Mesenchymal stem cell (in vitro differentiated cells and primary cell): ENCODE measurements around the gene EFS.

ENCODE experiments used
- DNase-seq: peaks from one replicate; pipeline ENCODE4 v3.0.0-alpha.2; 2013
- H2AFZ ChIP-seq: one replicate; pipeline ENCODE4 v1.6.1; 2013; ENCODE audit warnings: low read depth, mild to moderate bottlenecking, control low read depth, inconsistent platforms, low read length, moderate library complexity
- H2AK5ac ChIP-seq: 2 replicates; pipeline ENCODE4 v1.6.1; 2013; ENCODE audit warnings: low read length, moderate library complexity, mild to moderate bottlenecking, inconsistent platforms; ENCODE audit not compliant: severe bottlenecking
- H2BK120ac ChIP-seq: one replicate; pipeline ENCODE4 v1.6.1; 2013; ENCODE audit warnings: low read depth, mild to moderate bottlenecking, inconsistent platforms, low read length, moderate library complexity
- H2BK12ac ChIP-seq, 2 experiments: one replicate each; pipeline ENCODE4 v1.6.1; 2013; ENCODE audit warnings: inconsistent platforms in 2 of 2, low read length in 2 of 2, mild to moderate bottlenecking in 2 of 2, moderate library complexity in 2 of 2, control low read depth in 1 of 2
- H2BK15ac ChIP-seq: one replicate; pipeline ENCODE4 v1.6.1; 2013; ENCODE audit warnings: mild to moderate bottlenecking, low read depth, inconsistent platforms; ENCODE audit not compliant: poor library complexity, severe bottlenecking
- H2BK5ac ChIP-seq: 2 replicates; pipeline ENCODE4 v1.6.1; 2013; ENCODE audit warnings: low read depth, mild to moderate bottlenecking, low read length, control low read depth, inconsistent platforms; ENCODE audit not compliant: poor library complexity, severe bottlenecking
- H3K14ac ChIP-seq, 2 experiments: one replicate each; pipeline ENCODE4 v1.6.1; 2013; ENCODE audit warnings: inconsistent platforms in 2 of 2, low read length in 2 of 2, control low read depth in 1 of 2, mild to moderate bottlenecking in 1 of 2, moderate library complexity in 1 of 2
- H3K18ac ChIP-seq, 2 experiments: one replicate each; pipeline ENCODE4 v1.6.1; 2013; ENCODE audit warnings: inconsistent platforms in 2 of 2, low read length in 2 of 2, control low read depth in 1 of 2, low read depth in 1 of 2, mild to moderate bottlenecking in 1 of 2
- H3K23ac ChIP-seq, 2 experiments: one replicate each; pipeline ENCODE4 v1.6.1; 2013; ENCODE audit warnings: inconsistent platforms in 2 of 2, low read length in 2 of 2, mild to moderate bottlenecking in 2 of 2, moderate library complexity in 2 of 2, control low read depth in 1 of 2
- H3K27ac ChIP-seq: 2 replicates; pipeline ENCODE4 v1.5.1; 2013; ENCODE audit warnings: mild to moderate bottlenecking, moderate library complexity, low read length, control low read depth, inconsistent platforms; ENCODE audit not compliant: poor library complexity, severe bottlenecking
- H3K27me3 ChIP-seq, 2 experiments: 2 replicates each; pipeline versions ENCODE4 v1.6.1 to v1.7.0; 2013; ENCODE audit warnings: low read length in 2 of 2, mild to moderate bottlenecking in 2 of 2, moderate library complexity in 2 of 2, control low read depth in 1 of 2, inconsistent platforms in 1 of 2; ENCODE audit not compliant: control insufficient read depth in 1 of 2, insufficient read depth in 1 of 2
- H3K36me3 ChIP-seq, 2 experiments: 2 replicates each; pipeline versions ENCODE4 v1.6.1 to v1.7.0; 2013; ENCODE audit warnings: low read length in 2 of 2, control low read depth in 1 of 2, inconsistent platforms in 1 of 2, low read depth in 1 of 2, mild to moderate bottlenecking in 1 of 2; ENCODE audit not compliant: insufficient read depth in 2 of 2, control insufficient read depth in 1 of 2
- H3K4ac ChIP-seq, 2 experiments: one replicate each; pipeline ENCODE4 v1.6.1; 2013; ENCODE audit warnings: inconsistent platforms in 2 of 2, low read length in 2 of 2, mild to moderate bottlenecking in 2 of 2, moderate library complexity in 2 of 2, control low read depth in 1 of 2, low read depth in 1 of 2
- H3K4me1 ChIP-seq: 2 replicates; pipeline ENCODE4 v1.6.1; 2013; ENCODE audit warnings: low read depth, low read length, control low read depth; ENCODE audit not compliant: control insufficient read depth, insufficient read depth
- H3K4me2 ChIP-seq: 2 replicates; pipeline ENCODE4 v1.6.1; 2013; ENCODE audit warnings: low read length, mild to moderate bottlenecking, inconsistent platforms; ENCODE audit not compliant: poor library complexity, severe bottlenecking
- H3K4me3 ChIP-seq, 2 experiments: 2 replicates each; pipeline versions ENCODE4 v1.5.1 to v1.7.0; 2013; ENCODE audit warnings: low read length in 2 of 2, mild to moderate bottlenecking in 2 of 2, control low read depth in 1 of 2, low read depth in 1 of 2; ENCODE audit not compliant: insufficient read depth in 1 of 2
- H3K79me1 ChIP-seq: replicated peaks from 2 replicates; pipeline ENCODE4 v1.6.1; 2013; ENCODE audit warnings: mild to moderate bottlenecking, control low read depth, low read length, inconsistent platforms; ENCODE audit not compliant: poor library complexity, severe bottlenecking
- H3K9ac ChIP-seq: 2 replicates; pipeline ENCODE4 v1.7.0; 2013; ENCODE audit warnings: mild to moderate bottlenecking, low read length, moderate library complexity
- H3K9me3 ChIP-seq: 2 replicates; pipeline ENCODE4 v1.7.0; 2013; ENCODE audit warnings: mild to moderate bottlenecking, low read length; ENCODE audit not compliant: control insufficient read depth
- H4K8ac ChIP-seq: one replicate; pipeline ENCODE4 v1.6.1; 2013; ENCODE audit warnings: inconsistent platforms, mild to moderate bottlenecking, low read length, moderate library complexity
- H4K91ac ChIP-seq: one replicate; pipeline ENCODE4 v1.6.1; 2013; ENCODE audit warnings: mild to moderate bottlenecking, low read length, inconsistent platforms
- WGBS: methylation state at CpG from one replicate; pipeline ENCODE4 v1.1.7; 2013; ENCODE audit warnings: mixed read lengths; 5-methylcytosine and 5-hydroxymethylcytosine counted together

The EFS gene

DNA sequence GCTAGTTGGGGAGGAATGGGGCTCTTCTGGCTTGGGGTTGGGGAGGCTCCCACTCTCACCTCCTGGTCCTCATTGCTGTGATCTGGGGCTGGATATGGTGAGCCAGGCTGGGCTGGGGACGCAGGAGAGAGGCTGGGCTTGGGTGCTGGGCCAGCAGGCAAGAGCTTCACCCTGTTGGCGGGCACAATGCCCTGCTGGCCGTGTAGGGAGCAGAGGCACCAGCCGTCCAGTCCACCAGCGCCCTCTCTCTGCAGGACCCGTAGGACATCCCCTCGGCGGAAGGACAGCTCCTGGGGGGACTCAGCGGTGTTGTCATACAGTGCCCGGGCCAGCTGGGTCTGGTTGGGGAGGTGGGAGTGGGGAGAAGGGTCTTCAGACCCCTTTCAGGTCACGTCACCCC lies 4.5 kb downstream of the EFS start:
- Histone ChIP-seq H2BK12ac (no peak overlapping the region), H3K9me3 (no peaks in the 10 kb centered on the region), H3K23ac (peak overlapping the region in 1 of 2 experiments; percentile 54), H2AK5ac (no peak overlapping the region), H4K91ac (no peak overlapping the region), H2BK120ac (no peak overlapping the region), H3K4me3 (no peak overlapping the region), H3K18ac (no peak overlapping the region), H3K36me3 (peaks cover 12 to 37% of the 10 kb centered on the region in 2 experiments), H3K4me1 (peaks cover 14% of the 10 kb centered on the region), H3K4me2 (no peak overlapping the region), H3K9ac (peak overlapping the region; percentile 84), H3K4ac (no peak overlapping the region), H2AFZ (no peak overlapping the region), H2BK5ac (no peak overlapping the region), H3K27ac (no peak overlapping the region), H3K27me3 (peaks cover 0 to 15% of the 10 kb centered on the region in 2 experiments), H4K8ac (no peak overlapping the region), H2BK15ac (no peak overlapping the region), H3K14ac (no peak overlapping the region), H3K79me1 (peaks cover 30% of the 10 kb centered on the region)
- WGBS, result 81% methylated on average over 11 of the region's 11 CpGs
- DNase-seq, result no peak

DNA sequence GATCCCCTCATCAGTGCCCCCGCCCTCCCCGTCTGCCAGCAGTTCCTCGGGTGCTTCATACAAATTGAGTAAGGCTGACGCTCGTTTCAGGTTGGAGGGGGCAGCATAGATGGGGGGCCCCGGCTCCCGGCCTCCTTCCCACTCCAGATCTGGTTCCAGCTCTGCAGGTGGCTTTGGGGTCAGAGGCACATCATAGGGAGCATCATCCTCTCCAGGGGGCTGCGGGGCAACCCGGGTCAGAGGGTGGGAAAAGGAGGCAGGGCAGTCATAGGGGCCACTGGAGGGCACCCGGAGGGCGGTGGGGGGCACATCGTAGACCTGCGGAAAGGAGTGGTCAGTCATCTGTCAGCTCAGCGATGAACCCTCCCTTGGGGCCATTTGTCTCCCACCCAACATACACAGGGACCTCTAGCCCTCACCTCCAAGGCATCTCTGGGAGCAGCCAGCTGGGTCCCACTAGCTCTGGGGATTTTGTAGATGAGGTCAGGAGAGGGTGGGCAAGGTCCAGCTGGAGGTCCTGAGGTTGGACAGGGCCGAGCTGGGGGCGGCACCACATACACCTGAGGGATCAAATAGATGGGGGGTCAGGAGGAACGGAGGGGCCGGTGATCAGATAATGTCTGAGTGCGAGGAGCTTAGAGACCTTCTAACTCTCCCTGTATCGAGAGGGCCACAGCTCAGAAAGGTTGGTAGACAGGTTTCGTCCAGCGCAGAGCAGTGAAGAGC lies 5.1 kb downstream of the EFS start:
- Histone ChIP-seq H3K27me3 (peaks cover 0 to 12% of the 10 kb centered on the region in 2 experiments), H3K14ac (no peak overlapping the region), H3K4me2 (no peak overlapping the region), H2AFZ (no peak overlapping the region), H3K18ac (no peak overlapping the region), H2BK120ac (no peak overlapping the region), H2AK5ac (no peak overlapping the region), H4K91ac (no peak overlapping the region), H3K23ac (no peak overlapping the region), H3K36me3 (peaks cover 12 to 37% of the 10 kb centered on the region in 2 experiments), H3K9me3 (no peaks in the 10 kb centered on the region), H3K4ac (no peak overlapping the region), H3K4me1 (peaks cover 12% of the 10 kb centered on the region), H3K4me3 (no peak overlapping the region), H2BK15ac (no peak overlapping the region), H3K9ac (no peak overlapping the region), H3K79me1 (peaks cover 29% of the 10 kb centered on the region), H2BK5ac (no peak overlapping the region), H3K27ac (no peak overlapping the region), H4K8ac (no peak overlapping the region), H2BK12ac (no peak overlapping the region)
- WGBS, result 95% methylated on average over 18 of the region's 22 CpGs
- DNase-seq, result no peak

DNA sequence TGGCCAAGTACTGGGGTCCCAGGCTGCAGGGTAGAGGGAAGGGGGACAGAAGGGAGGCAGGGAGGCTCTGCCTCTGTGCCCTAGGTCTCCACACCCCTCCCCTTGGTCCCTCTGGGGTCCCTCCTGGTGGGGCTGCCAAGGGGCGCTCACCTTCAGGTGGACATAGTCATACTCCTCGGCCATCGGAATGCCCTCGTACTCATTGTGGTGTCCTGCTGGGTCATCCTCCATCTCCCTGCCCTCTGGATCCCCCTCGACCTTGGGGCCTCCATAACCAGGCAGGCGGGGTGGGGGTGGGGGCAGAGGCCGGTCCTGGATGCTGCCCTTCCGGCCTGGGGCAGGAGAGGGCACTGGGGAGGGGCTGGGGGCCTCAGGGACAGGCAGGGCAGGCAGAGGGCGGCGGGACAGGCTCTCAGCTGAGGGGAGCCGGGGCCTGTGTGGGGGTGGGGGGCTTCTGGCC lies 5.8 kb downstream of the EFS start:
- H4K91ac ChIP-seq, result no peak overlapping the region
- H2BK120ac ChIP-seq, result no peak overlapping the region
- peaks cover 12 to 37% of the 10 kb centered on the region in 2 experiments for H3K36me3 ChIP-seq
- no peak overlapping the region for H3K4ac ChIP-seq
- no peak overlapping the region for H2BK5ac ChIP-seq
- no peak overlapping the region for H2BK12ac ChIP-seq
- no peak overlapping the region for H3K27ac ChIP-seq
- H2BK15ac ChIP-seq, result no peak overlapping the region
- H3K27me3 ChIP-seq, result peaks cover 0 to 5% of the 10 kb centered on the region in 2 experiments
- H3K14ac ChIP-seq, result no peak overlapping the region
- DNase-seq, result no peak
- WGBS, result 81% methylated on average over 8 of the region's 11 CpGs
- H3K9me3 ChIP-seq, result no peaks in the 10 kb centered on the region
- H3K79me1 ChIP-seq, result peaks cover 27% of the 10 kb centered on the region
- no peak overlapping the region for H2AFZ ChIP-seq
- H3K18ac ChIP-seq, result no peak overlapping the region
- peaks cover 9% of the 10 kb centered on the region for H3K4me1 ChIP-seq
- H4K8ac ChIP-seq, result no peak overlapping the region
- H3K4me2 ChIP-seq, result no peak overlapping the region
- H3K4me3 ChIP-seq, result no peak overlapping the region
- H3K23ac ChIP-seq, result no peak overlapping the region
- H2AK5ac ChIP-seq, result no peak overlapping the region
- H3K9ac ChIP-seq, result no peak overlapping the region

DNA sequence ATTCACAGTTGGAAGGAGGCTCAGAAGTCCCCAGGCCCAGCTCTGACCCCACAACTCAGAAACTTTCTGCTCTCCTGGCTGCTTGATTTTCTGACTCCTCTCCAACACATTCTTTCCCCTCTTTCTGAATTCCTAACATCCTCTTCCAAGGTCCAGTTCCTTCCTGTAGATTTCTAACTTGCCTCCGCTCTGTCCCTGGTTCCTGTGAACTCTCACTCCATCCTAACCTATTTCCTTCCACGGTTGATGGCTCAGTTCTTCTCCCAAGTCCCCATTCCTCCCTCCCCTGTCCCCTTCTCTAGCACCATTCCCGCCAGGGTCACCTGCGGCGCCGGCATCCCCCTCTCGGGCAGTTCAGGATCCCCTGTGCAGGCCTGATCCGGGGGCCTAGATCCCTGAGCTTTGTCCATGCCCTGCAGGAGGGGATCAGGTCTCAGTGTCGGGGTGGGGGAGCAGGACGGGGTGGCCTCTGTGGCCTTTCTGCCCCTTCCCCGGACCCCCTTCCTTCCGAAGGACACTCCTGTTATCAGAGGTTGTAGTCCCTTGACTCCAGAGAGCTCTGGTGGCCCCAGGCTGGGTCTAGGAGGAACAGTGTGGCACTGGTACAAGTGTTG lies 6.3 kb downstream of the EFS start:
- peaks cover 5% of the 10 kb centered on the region for H3K4me1 ChIP-seq
- no peak overlapping the region for H2BK120ac ChIP-seq
- no peak overlapping the region for H2BK12ac ChIP-seq
- H3K4me2 ChIP-seq, result no peak overlapping the region
- no peak overlapping the region for H2BK5ac ChIP-seq
- H3K79me1 ChIP-seq, result peaks cover 25% of the 10 kb centered on the region
- H3K14ac ChIP-seq, result no peak overlapping the region
- H3K4ac ChIP-seq, result no peak overlapping the region
- no peak overlapping the region for H2BK15ac ChIP-seq
- WGBS, result 95% methylated on average over 11 of the region's 12 CpGs
- H3K27ac ChIP-seq, result no peak overlapping the region
- DNase-seq, result no peak
- no peak overlapping the region for H3K4me3 ChIP-seq
- H2AFZ ChIP-seq, result no peak overlapping the region
- peaks cover 12 to 37% of the 10 kb centered on the region in 2 experiments for H3K36me3 ChIP-seq
- H3K27me3 ChIP-seq, result no peaks in the 10 kb centered on the region
- H3K18ac ChIP-seq, result no peak overlapping the region
- H2AK5ac ChIP-seq, result no peak overlapping the region
- no peak overlapping the region for H4K8ac ChIP-seq
- H3K9ac ChIP-seq, result no peak overlapping the region
- no peak overlapping the region for H3K23ac ChIP-seq
- no peaks in the 10 kb centered on the region for H3K9me3 ChIP-seq
- no peak overlapping the region for H4K91ac ChIP-seq
